8988T (cell line): ENCODE results near the gene FAM13C.
"Not testable (repeated sequence)": the region's sequence is repeated elsewhere in the genome, so short reads cannot be mapped to it uniquely, and the experiment has no call there.

ENCODE experiments used
- DNase-seq: peaks from one replicate; pipeline ENCODE4 v3.0.0; 2011

Gene FAM13C

GRCh38 chr10:59272061-59272460, 90.3 kb downstream of the FAM13C start:
- no peak for DNase-seq

GRCh38 chr10:59271160-59271559, 91.2 kb downstream of the FAM13C start:
- DNase-seq, result no peak

GRCh38 chr10:59270492-59270891, 91.9 kb downstream of the FAM13C start:
- DNase-seq, result no peak

- no peak for DNase-seq
Measured at GRCh38 chr10:59269651-59270050, 92.7 kb downstream of the FAM13C start.

- no peak for DNase-seq
Measured at GRCh38 chr10:59268460-59268859, 93.9 kb downstream of the FAM13C start.

GRCh38 chr10:59266321-59266720, 96.0 kb downstream of the FAM13C start:
- DNase-seq, result no peak

- DNase-seq, result no peak
Measured at GRCh38 chr10:59265141-59265540, 97.2 kb downstream of the FAM13C start.

- no peak for DNase-seq
Measured at GRCh38 chr10:59258890-59259289, 103.5 kb downstream of the FAM13C start.

- no peak for DNase-seq
Measured at GRCh38 chr10:59257224-59257623, 105.1 kb downstream of the FAM13C start.

- DNase-seq, result no peak
Measured at GRCh38 chr10:59255463-59255862, 106.9 kb downstream of the FAM13C start.

- no peak for DNase-seq
Measured at GRCh38 chr10:59252491-59252890, 109.9 kb downstream of the FAM13C start.

- no peak for DNase-seq
Measured at GRCh38 chr10:59245686-59246085, 116.7 kb downstream of the FAM13C start.

- no peak for DNase-seq
Measured at GRCh38 chr10:59244871-59245270, 117.5 kb downstream of the FAM13C start.

GRCh38 chr10:59243611-59244195, 118.6 kb downstream of the FAM13C start:
- no peak for DNase-seq

GRCh38 chr10:59242991-59243390, 119.4 kb downstream of the FAM13C start:
- no peak for DNase-seq

- no peak for DNase-seq
Measured at GRCh38 chr10:59242057-59242456, 120.3 kb downstream of the FAM13C start.

- no peak for DNase-seq
Measured at GRCh38 chr10:59240582-59241183, 121.7 kb downstream of the FAM13C start.

GRCh38 chr10:59239108-59239507, 123.2 kb downstream of the FAM13C start:
- DNase-seq, result not testable (repeated sequence)

- DNase-seq, result no peak
Measured at GRCh38 chr10:59237775-59238174, 124.6 kb downstream of the FAM13C start.

- DNase-seq, result no peak
Measured at GRCh38 chr10:59236064-59236697, 126.2 kb downstream of the FAM13C start.

- no peak for DNase-seq
Measured at GRCh38 chr10:59234816-59235429, 127.4 kb downstream of the FAM13C start.

GRCh38 chr10:59234194-59234593, 128.2 kb downstream of the FAM13C start:
- no peak for DNase-seq

- no peak for DNase-seq
Measured at GRCh38 chr10:59229441-59229840, 132.9 kb downstream of the FAM13C start.

GRCh38 chr10:59227136-59227673, 135.1 kb downstream of the FAM13C start:
- no peak for DNase-seq
